IPS-NIHi7 (cell line): ENCODE measurements around the gene SPOCD1.

ENCODE experiments used
- DNase-seq: peaks from one replicate; pipeline ENCODE4 v3.0.0; 2012; ENCODE audit warnings: mixed read lengths; ENCODE audit errors: extremely low spot score

Gene SPOCD1

DNA sequence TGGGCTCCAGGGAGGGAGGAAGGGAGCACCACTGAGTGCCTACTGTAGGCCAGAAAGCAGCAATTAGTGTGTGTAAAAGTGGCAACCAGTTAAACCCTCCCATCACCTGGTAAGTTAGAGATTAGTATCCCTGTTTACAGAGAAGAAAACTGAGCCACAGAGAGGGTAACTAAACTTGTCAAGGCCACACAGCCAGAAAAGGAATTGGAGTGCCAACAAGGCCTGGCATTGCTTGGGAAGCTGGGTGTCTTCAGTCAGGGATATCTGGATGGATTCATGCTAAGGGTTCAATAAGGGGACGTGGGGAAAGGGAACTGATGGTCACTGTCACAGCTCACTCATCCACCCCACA is 28.1 kb downstream of the SPOCD1 start:
- DNase-seq, result no peak

DNA sequence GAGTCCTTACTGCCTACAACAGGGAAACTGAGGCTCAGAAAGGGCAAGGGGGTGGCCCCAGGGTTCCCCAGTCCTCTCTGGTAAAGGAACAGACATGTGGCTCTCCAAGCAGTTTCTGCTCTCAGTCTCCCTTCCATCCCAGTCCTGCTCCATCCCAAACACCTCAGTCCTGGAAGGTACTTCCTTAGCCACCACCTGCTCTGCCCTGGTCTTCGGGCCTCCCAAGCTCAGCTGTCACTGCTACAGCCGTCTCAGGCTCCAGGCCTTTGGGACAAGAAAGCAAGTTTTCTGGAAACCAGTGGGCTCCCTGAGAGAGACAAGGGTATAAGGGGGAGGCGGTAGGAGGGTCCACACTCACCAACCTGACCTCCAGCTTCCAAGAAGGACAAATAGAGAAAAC is 28.6 kb downstream of the SPOCD1 start:
- DNase-seq, result no peak

DNA sequence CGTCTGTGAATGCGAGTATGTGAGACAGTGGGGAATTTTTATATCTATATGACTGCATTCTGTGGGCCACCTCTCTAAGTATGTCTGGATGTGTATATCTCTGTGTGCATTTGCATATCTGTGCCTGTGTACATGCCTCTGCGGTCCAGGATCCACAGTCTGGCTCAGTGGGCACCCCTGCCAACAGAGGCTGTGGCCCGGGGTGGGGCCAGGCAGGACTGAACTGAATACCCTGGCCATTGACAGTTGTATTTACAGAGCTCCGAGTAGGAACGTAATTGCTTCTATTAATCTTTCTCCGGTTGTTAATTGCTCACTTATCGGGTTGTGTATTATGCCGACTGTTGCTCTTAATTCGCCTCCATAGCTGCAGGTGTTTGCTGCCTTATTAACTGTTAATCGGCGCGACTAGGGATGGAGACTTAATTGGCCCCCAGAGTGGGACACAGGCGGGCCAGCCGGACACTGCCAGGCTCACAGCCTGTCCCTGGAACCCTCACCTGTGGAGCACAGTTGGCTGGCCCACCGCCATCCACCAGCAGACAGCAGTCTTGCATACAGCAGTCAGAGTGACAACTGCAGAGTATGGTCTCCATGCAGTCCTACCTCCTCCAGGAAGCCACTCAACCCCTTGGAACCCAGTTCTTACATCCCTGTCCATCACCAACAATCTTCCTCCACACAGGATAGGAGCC is 29.3 kb downstream of the SPOCD1 start:
- no peak for DNase-seq

DNA sequence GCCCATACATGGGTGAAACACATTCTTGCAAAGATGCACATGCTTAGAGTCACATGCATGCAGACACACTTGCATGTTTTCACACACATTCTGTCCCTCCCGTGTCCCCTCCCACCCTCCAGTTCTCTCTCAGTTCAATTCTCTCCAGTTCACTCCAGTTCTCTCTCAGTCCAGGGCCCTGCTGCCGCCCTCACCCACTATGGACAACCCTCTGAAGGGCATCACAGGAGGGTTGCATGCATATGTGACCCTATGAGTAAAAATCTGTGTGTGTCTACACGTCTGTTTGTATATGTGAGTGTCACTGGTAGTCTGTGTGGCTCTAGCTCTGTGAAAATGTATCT is 29.9 kb downstream of the SPOCD1 start:
- no peak for DNase-seq

DNA sequence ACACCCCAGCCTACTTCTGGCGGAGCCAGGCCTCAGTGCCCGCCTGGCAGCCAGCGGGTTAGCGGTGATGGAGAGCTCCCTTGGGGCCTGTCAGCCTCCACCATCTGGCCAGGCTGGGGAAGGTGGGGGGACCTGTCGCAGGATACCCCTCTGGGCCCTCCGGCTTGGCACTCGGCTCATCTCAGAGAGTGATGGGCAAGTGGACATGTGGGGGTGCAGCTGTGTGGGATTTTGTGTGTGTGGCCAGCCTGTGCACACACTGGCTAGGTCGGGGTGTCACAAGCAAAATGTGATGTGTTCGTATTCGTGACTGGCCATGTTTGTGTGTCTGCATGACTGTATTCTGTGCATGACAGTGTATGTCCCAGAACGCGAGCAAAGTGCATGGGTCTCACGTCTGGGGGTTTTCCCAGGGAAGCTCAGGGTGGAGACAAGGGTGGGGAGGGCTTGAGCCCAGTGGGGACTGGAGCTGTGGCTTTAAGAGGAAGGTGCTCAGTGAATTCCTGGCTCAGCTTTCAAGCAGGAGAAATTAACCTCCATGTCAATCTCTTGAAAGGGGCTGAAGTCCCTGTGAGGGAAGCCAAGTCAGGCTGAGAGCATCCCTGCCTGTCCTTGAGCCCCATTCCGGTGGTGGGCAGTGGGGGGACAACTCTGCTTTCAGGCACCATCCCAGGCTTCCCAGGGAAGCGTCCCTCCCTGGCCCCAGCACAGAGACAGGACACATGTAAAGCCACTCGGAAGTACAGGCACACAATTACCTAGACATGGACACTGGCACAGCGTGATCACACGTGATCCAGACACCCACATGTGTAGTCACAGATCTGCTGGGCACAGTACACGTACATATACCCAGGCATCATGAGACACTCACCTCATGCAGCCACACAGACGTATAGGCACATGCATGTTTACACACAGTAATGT is 30.5 kb downstream of the SPOCD1 start:
- DNase-seq, result no peak

DNA sequence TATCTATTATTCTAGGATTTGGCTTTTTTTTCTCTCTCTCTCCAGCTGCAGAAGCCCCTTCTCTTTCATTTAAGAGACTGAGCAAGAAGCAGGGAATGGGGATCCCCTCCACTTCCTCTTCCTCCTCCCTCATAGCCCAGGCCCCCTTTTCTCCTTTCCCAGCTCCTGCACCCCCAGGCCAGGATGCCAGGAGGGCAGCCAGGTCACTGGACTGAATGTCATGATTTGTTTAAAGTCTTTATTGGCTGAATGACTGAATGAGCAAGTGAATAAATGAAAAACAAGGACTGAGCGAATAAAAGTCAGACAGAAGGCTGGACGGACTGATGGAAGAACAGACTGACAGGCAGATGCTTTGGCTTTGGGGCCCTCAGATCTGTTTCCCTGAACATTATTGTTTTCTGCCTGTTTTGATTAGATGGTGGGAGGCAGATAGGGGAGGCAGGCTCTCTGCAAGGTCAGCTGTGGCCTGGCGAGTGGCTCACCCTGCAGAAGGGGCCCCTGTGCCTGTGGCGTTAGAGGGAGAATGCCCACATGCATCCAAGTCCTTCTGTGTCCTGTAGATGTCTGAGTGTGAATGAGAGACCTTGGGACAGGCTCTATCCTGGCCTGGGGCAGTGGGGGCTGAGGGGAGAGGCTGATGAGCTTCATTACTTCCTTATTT is 31.3 kb downstream of the SPOCD1 start:
- DNase-seq, result no peak

DNA sequence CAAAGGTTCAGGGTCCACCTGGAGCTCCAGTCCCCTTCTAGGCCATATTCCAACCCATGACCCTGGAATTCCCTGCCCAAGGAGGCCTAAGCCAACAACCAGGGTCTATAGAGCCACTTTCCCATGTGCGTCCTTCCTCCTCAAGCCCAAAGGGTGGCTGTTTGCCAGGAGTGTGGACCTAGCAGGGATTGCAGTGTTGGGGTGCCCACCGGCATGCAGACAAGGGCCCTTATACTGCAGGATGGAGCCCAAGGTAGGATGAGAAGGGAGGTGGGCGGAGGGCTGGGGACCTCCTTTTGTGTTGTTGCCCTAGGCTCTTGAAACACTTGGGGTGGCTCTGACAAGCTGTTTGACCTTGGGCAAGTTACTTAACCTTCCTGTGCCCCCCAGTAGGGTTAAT is 32.0 kb downstream of the SPOCD1 start:
- no peak for DNase-seq

DNA sequence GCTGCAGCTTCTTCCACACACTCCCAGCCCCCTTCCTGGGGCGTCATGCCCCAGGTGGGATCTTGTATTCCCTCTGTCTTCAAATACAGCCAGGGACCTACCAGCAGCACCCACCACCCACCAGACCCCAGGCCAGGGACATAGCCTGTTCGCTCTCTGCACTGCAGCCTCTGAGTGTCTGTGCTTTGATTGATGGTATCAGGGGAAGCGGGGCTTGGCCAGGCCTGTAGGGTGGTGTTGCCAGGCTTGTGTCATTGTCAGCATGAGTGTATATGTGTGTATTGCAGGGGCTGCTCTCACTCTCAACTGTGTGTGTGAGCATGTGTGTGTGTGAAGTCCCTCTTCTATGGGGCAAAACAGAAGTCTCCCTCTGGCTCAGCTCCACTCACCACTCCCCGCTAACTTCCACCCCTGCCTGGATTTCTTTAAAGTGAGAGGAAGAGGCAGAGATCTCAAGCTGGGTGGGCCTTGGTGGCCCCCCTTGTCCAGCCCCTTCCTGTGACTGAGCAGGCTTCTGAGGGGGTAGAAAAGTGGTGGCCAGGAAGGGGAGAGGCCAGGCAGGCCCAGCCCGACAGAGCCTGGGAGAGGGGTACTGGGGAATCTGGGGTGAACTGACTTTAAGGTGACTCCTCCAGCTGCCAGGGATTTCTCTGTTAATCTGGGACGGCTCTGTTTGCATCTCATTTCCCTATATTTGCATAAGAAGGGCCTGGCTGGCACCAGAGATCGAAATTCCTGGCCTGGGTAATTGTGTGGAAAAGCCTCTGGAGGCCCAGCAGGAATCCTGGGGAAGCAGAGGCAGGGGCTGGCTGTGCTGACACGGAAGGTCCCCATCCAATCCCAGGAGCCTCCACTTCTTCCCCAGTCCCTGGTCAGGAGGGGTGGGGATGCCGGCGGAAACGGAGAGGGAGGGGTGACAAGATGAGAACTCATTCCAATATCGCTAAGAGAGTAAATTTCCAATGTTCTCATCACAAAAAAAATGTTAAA is 33.1 kb downstream of the SPOCD1 start:
- DNase-seq, result peak; percentile 54

DNA sequence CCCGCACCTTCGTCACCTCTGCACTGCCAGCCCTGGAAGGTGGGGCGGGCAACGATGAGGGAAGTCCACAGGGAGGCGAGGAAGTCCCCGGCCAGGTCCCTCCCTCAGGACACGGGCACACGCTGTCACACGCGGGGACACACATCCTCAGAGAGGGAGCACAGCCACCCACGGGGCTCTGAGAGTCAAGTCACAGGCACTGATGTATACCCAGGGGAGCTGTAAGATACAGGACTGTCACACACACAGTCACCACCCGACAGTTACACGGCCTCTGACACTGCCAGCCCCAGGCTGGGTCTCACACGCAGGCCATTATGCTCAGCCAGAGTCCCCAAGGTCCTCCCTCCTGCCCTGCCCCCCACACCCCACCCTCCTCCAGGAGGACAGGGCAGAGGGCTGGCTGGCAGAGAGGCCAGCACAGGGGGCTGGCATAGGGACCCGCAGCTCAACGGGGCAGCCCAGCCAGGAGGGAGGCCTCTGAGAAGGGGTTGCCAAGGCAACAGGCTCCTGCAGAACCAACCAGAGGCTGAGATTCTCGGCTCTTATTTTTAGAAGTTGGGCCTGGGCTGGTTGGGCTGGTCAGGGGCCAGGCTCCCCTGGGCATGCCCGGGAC is 34.0 kb downstream of the SPOCD1 start:
- DNase-seq, result no peak

DNA sequence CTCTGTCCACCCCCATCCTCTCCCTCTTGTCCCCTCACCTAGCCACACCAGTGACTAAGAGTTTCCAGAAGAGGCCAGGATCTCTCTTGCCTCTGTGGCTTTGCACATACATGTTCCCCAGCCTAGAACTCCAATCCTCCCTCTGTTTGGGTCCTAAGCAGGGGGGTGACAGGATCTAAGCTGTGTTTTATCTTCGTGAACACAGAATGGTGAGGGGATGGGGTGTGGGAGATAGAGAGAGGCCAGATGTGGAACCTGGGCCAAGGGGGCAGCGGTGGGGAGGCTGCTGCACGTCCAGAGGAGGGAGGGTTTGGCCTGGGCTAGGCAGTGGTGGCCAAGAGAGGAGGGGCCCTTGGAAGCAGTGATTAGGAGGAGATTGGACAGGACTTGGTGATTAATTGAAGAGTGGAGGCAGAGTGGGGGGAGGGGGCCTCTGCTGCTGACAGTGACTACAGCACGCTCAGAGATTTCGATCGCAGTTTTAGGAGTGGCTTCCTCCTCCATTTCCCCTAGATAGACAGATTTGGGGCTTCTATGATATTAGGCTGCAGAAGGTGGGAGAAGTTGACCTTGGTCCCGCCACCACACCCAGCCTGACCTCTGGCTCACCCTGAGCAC is 34.6 kb downstream of the SPOCD1 start:
- no peak for DNase-seq

DNA sequence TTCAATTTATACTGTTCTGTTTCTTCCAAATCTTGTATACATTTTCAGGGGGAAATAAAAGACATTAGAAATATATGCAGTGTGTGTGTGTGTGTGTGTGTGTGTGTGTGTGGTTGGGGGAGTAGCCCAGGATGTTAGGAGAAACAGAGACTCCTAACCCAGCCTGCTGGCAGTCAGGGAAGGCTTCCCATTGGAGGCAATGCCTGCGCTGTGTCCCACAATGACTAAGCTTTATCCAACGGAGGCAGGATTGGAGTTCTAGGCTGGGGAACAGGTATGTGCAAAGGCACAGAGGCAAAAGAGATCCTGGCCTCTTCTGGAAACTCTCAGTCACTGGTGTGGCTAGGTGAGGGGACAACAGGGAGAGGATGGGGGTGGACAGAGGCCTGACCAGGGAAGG is 35.2 kb downstream of the SPOCD1 start:
- DNase-seq, result no peak

DNA sequence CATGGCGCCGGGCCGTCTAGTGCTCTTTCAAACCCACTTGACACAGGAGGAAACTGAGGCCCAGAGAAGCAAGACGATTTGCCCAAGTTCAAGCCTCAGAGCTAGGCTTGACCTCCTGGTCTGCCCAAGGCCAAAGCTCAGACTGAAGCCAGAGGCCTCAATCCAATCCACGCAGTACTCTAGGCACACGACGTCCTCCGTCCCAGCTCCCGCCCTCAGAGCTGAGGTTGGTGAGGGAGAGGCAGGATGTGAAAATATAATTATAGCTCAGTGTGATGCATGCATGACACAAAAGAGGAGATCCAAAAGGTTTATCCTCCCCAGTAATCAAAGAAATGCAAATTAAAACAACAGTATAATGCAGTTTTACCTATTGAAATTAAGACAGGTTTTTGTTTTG is 36.1 kb downstream of the SPOCD1 start:
- DNase-seq, result no peak

DNA sequence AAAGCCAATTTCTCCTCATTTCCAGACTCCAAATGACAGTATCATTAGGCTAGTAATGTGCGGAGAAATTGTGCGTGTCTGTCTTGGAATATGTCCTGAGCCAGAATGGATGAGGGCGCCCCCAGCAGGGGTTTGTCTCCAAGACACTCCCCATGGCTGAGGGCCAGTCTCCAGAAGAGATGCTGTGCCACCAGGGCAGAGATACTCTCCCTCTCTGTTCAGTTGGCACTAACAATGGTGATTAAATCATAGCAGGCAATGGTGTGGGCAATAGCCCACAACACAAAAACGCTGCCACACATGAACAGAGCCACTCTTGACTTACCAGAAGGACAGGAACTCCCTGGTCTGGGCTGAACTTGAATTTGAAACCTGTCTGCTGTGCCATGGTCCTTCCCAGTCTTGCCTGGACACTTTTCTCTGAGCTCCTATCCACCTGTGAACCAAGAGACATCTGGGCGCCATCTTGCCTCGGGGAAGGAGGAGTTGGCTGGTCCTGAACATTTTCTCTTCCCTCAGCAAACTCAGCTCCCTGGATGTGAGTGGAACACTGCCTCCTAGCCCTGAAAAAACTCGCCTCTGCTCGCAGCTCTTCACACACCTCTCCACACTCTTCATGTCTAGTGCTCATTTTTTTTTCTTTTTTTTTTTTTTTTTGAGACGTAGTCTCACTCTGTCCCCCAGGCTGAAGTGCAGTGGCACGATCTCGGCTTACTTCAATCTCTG is 36.9 kb downstream of the SPOCD1 start:
- DNase-seq, result no peak

DNA sequence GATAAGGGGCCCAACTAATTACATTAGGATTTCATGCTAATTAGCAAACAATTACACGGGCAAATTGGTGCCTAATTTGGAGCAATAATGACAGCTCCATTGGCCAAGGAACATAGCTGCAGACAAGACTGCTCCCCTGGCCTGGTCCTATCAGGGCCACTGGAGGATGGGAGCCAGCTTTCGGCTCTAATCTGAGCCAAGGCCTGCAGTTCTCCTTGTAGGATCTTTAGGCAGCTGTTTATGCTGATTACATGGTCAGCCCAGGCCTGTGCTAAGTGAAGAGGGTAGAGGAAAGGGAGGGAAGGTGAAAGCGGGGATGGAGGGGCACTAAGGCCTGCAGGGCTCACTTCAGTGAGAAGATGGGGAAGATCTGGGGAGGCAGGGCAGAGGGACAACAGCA is 39.3 kb downstream of the SPOCD1 start:
- DNase-seq, result no peak

DNA sequence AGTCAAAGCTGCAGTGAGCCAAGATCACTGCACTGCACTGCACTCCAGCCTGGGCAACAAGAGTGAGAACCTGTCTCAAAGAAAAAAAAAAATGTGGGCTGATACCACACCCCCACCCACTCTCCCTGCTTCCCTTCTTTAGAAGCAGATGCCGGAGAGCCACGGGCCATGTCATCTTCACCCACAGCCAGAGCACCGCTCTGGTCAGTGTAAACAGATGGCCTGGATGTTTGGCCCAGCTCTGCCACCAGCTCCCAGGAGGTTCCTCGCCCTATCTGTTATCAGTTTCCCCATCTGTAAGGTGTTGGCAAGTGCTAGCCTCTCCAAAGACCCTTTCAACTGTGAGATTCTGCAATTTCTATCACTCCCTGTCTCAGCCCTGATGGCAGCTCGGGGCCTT is 39.8 kb downstream of the SPOCD1 start:
- DNase-seq, result no peak

DNA sequence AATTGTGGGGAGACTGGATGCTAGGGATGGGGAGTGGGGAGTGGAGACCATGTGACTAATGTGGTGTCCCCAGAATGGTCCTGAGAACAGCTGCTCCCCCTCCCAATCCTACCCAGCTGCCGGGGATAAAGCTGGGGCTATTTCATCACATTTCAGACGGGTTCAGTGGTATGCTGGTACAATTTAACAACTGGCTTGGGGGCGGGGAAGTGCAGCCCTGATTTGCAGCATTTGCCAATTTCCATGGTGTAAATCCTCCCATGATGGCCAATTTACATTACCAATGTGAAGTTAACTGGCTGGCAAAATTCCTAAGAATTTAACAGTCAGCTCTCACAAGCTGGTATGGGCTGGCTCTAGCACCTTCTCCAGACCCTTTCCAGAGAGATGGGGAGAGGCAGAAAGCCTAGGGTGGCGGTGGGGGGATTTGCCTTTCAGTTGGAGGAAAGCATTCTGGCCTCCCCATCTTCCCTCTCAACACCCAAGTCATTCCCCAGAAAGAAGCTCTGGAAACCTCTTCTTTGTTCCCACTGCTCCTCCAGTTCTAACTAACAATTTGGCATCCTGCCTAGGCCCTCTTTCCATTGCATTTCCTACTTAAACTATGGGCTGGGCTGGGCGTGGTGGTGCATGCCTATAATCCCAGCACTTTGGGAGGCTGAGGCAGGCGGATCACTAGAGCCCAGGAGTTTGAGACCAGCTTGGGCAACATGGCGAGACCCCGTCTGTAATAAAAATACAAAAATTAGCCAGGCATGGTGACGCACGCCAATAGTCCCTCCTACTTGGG is 40.4 kb downstream of the SPOCD1 start:
- no peak for DNase-seq

DNA sequence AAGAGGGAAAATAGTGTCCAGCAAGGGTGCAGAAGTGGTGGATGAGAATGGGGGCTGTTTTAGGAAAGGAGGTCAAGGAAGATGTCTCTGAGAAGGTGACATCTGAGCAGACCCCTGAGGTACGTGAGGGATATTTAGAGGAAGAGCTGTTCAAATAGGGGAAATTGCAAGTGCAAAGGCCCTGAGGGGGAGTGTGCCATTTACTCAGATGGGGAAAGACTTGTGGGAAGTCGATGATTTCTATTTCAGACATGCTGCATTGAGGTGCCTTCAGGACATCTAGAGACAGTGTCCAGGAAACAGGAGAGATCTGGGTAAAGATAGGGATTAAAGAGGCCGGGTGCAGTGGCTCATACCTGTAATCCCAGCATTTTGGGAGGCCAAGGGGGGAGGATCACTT is 41.3 kb downstream of the SPOCD1 start:
- DNase-seq, result no peak

DNA sequence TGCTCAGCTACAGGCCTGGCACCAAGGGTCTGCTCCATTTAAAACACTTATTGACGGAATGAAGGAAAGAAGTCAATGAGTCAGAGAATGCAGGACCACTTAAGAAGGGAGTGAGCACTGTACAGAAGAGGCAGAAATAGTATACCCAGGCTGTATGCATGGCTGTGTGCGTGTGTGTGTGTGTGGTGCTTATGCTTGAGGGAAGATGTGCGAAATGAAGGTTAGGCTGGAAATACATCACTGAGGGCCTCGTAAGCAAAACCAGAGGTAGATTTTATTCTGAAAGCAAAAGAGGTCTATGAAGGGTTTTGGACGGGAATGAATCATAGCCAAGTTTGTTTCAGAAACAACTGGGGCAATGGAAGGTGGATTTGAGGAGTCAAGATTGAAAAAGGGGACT is 42.0 kb downstream of the SPOCD1 start:
- no peak for DNase-seq

DNA sequence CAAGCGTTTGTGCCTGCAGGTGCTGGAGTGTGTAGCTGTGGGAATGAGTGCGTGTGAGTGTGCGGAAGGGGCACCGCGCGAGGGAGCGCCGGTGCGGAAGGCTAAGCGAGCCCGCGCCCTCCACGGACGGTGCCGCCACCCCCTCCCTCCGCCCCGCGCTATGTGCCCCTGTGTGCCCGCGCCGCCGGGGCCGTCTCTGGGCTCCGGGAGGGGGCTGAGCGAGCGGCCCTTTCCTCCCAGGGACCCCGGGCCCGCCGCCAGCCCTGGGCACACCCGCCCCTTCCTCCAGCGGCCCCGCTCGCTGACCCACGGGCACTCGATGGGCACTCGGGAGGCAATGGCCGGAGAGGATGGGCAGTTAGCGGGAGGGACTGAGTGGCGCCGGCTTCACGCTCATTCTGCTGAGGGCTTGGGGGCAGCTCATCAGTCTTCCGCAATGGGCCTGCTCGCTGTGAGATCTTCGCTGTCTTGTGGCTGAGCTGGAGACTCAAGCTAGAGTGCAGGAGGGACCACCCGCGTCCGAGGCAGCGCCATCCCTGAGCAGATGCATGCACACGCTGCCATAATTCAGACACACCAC is 43.1 kb downstream of the SPOCD1 start:
- DNase-seq, result no peak
